ENCODE results near the gene SFI1. TPM values are rescaled to one million over a fixed set of nuclear protein-coding genes. Genes with fewer than 3 reads are reported as not detected.

Gene SFI1
- total RNA-seq, 1 experiment from 2014 or later = 55.2 TPM

DNA sequence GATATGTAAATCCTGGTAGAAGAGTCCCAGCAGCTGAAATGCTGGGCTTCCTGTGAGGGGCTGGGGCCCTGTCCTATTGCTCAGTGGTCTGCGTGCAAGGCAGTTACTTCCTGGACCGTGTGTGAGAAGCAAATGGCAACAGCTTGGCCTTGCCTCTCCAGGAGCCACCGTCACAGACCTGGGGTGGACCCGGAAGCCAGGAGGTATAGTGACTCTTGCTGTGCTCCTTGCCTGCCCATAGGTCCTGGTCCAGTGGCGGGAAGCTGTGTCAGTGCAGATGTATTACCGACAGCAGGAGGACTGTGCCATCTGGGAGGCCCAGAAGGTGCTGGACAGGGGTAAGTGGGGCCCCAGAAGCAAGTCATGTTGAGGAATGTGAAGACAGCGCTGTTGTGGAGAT lies 111.4 kb downstream of the SFI1 start:
- Histone ChIP-seq H3K27me3 (replicated peaks; ENCODE audit: control insufficient read depth, insufficient read depth, low read length) (no peaks in the 10 kb centered on the region), H3K36me3 (ENCODE audit: control insufficient read depth, insufficient read depth, low read length) (no peaks in the 10 kb centered on the region; the same call in none of the 2 replicates), H3K9me3 (no peaks in the 10 kb centered on the region), H3K4me3 (ENCODE audit: low read depth, low read length) (no peak overlapping the region), H3K4me1 (peaks cover 9% of the 10 kb centered on the region)
- Mint-ChIP-seq H3K27me3 (ENCODE audit: insufficient read depth, unreplicated experiment) (no peaks in the 10 kb centered on the region), H3K36me3 (ENCODE audit: insufficient read depth, unreplicated experiment) (peaks cover 16% of the 10 kb centered on the region), H3K4me3 (ENCODE audit: unreplicated experiment) (no peak overlapping the region), H3K9me3 (ENCODE audit: unreplicated experiment) (no peaks in the 10 kb centered on the region), H3K27ac (ENCODE audit: unreplicated experiment) (no peak overlapping the region), H3K4me1 (ENCODE audit: low read depth, unreplicated experiment) (peaks cover 15% of the 10 kb centered on the region)
- TF ChIP-seq, protein P1, sequence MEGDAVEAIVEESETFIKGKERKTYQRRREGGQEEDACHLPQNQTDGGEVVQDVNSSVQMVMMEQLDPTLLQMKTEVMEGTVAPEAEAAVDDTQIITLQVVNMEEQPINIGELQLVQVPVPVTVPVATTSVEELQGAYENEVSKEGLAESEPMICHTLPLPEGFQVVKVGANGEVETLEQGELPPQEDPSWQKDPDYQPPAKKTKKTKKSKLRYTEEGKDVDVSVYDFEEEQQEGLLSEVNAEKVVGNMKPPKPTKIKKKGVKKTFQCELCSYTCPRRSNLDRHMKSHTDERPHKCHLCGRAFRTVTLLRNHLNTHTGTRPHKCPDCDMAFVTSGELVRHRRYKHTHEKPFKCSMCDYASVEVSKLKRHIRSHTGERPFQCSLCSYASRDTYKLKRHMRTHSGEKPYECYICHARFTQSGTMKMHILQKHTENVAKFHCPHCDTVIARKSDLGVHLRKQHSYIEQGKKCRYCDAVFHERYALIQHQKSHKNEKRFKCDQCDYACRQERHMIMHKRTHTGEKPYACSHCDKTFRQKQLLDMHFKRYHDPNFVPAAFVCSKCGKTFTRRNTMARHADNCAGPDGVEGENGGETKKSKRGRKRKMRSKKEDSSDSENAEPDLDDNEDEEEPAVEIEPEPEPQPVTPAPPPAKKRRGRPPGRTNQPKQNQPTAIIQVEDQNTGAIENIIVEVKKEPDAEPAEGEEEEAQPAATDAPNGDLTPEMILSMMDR (IDR thresholded peaks at IDR 0.05; ENCODE audit: insufficient read depth in 1 of 2, low read depth in 1 of 2, low read length in 1 of 2, severe bottlenecking in 1 of 2, unreplicated experiment in 1 of 2) = no peak
- no TSS peak for BruUV-seq (replicated peaks)
- CTCF ChIA-PET = no interaction called here
- POLR2A ChIA-PET = no interaction called here
- intact Hi-C loops (cut with micrococcal nuclease; ENCODE audit: unreplicated experiment) = no loop called here
- DNase-seq = no peak

DNA sequence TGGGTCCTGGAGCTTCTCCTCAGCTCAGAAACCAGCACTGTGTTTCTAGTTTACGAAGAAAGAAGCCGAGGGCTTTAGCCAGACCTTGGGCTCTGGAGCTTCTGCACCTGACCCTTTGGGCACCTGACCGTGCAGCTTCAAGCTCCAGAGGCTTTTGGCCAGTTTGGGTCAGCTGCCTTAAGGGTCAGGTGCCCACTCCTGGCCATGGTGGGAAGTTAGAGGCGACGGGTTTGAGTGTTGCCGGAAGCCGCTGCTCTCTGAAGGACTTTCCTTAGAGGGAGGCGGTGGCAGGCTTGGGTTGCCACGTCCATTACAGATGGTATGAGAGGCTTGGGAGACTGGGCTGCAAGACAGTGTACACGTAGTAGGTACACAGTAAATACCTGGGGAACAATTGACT lies 113.4 kb downstream of the SFI1 start:
- Mint-ChIP-seq H3K4me3 (ENCODE audit: unreplicated experiment) (no peak overlapping the region), H3K4me1 (ENCODE audit: low read depth, unreplicated experiment) (peaks cover 15% of the 10 kb centered on the region), H3K36me3 (ENCODE audit: insufficient read depth, unreplicated experiment) (peaks cover 19% of the 10 kb centered on the region), H3K27me3 (ENCODE audit: insufficient read depth, unreplicated experiment) (no peaks in the 10 kb centered on the region), H3K9me3 (ENCODE audit: unreplicated experiment) (no peaks in the 10 kb centered on the region), H3K27ac (ENCODE audit: unreplicated experiment) (no peak overlapping the region)
- BruUV-seq (replicated peaks) = no TSS peak
- POLR2A ChIA-PET = no interaction called here
- Histone ChIP-seq H3K9me3 (no peaks in the 10 kb centered on the region), H3K27me3 (replicated peaks; ENCODE audit: control insufficient read depth, insufficient read depth, low read length) (no peaks in the 10 kb centered on the region), H3K36me3 (ENCODE audit: control insufficient read depth, insufficient read depth, low read length) (no peaks in the 10 kb centered on the region; the same call in none of the 2 replicates), H3K4me3 (ENCODE audit: low read depth, low read length) (no peak overlapping the region), H3K4me1 (peaks cover 9% of the 10 kb centered on the region)
- TF ChIP-seq, protein P1 (IDR thresholded peaks at IDR 0.05; ENCODE audit: insufficient read depth in 1 of 2, low read depth in 1 of 2, low read length in 1 of 2, severe bottlenecking in 1 of 2, unreplicated experiment in 1 of 2) = no peak
- intact Hi-C loops (cut with micrococcal nuclease; ENCODE audit: unreplicated experiment) = no loop called here
- CTCF ChIA-PET = interaction anchor here (0.7 kb wide), 1 partner anchor 18 kb away, joined by 3 read pairs; no protein-coding TSS in a partner anchor
- DNase-seq = no peak

DNA sequence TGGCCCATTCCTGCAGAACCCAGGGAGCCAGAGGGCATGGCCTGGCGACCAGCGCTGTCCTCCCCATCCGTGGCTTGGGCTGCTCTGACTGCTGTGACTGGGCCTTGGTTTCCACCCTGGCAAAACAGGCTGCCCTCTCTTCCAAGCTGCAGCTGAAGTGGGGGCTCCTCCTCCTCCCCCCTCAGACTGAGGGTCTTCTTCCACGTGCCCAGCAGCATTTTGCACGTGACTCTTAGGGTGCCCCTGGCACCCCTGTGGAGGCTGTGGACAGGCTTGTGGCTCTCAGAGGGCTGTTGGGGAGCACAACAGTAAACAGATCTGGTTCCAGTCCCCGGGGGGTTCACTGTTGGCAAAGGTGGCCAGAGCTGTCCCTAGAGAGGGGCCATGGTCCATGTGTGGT lies 114.3 kb downstream of the SFI1 start:
- intact Hi-C loops (cut with micrococcal nuclease; ENCODE audit: unreplicated experiment) = no loop called here
- no peak for DNase-seq
- Mint-ChIP-seq H3K9me3 (ENCODE audit: unreplicated experiment) (no peaks in the 10 kb centered on the region), H3K4me3 (ENCODE audit: unreplicated experiment) (no peak overlapping the region), H3K27me3 (ENCODE audit: insufficient read depth, unreplicated experiment) (no peaks in the 10 kb centered on the region), H3K27ac (ENCODE audit: unreplicated experiment) (no peak overlapping the region), H3K4me1 (ENCODE audit: low read depth, unreplicated experiment) (peaks cover 7% of the 10 kb centered on the region), H3K36me3 (ENCODE audit: insufficient read depth, unreplicated experiment) (peaks cover 28% of the 10 kb centered on the region)
- Histone ChIP-seq H3K36me3 (ENCODE audit: control insufficient read depth, insufficient read depth, low read length) (no peaks in the 10 kb centered on the region; the same call in none of the 2 replicates), H3K9me3 (no peaks in the 10 kb centered on the region), H3K27me3 (replicated peaks; ENCODE audit: control insufficient read depth, insufficient read depth, low read length) (no peaks in the 10 kb centered on the region), H3K4me3 (ENCODE audit: low read depth, low read length) (no peak overlapping the region), H3K4me1 (peaks cover 4% of the 10 kb centered on the region; the same call in 1 of the 2 replicates)
- TF ChIP-seq, protein P1 (IDR thresholded peaks at IDR 0.05; ENCODE audit: insufficient read depth in 1 of 2, low read depth in 1 of 2, low read length in 1 of 2, severe bottlenecking in 1 of 2, unreplicated experiment in 1 of 2) = no peak
- no TSS peak for BruUV-seq (replicated peaks)
- ChIA-PET POLR2A (no interaction called here), CTCF (no interaction called here)
